ENCODE results near the gene FSTL5. TPM values are rescaled to one million over a fixed set of nuclear protein-coding genes. Genes with fewer than 3 reads are reported as not detected.
"Not testable (repeated sequence)": the region's sequence is repeated elsewhere in the genome, so short reads cannot be mapped to it uniquely, and the experiment has no call there.

Gene FSTL5
- total RNA-seq: not detected

DNA sequence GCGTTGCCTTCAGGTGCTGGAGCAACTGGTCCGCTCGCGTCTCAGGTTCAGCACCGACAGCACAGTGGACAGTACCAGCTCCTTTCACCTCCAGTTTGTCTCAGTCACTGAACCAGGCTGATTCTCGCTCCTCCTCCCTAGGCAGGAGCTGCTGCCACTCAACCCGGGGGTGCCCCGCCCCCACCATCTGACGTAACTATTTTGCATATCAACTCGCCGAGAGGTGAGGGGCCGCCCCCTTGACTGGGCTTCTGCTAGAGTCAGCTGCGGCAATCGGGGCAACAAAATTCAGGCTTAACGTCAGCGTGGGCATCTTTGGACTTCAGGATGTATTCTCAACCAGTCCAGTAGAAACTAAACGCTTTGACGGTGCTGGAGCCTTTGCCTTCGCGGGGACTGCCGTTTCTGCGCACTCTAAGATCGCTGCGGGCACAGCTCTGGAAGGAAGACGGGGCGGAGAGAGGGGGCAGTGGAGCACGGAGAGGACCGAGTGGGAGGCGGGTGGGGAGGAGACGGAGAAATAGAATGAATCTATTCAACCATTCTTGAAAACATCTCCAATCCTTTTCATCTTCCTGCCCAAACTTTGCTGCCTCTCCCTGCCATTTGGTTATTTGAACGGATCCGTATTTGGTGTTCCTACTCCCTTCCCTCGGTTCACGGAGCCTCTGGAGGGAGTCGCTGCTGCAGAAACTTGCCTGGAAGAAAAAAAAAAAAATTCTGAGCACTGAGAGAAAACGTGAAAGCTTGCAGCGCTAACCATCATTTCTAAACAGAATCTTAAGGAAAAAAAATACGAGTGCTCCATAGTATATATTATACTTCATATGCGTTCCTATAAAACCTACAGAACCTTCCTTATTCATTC lies at the start of gene FSTL5:
Gene FSTL5 (minus strand): TSS at position 109 of the 868 bp plus-strand sequence. CDS start 52,604 bp downstream, outside the sequence.
- ATAC-seq (peak; percentile 69), DNase-seq (peak; percentile 46)
- CTCF ChIA-PET: no interaction called here
- Mint-ChIP-seq H3K27ac (no peak within 1 kb of the TSS), H3K4me1 (ENCODE audit: low read depth) (no peaks in the 10 kb centered on the region), H3K4me3 (peak within 1 kb of the TSS; percentile 46), H3K36me3 (ENCODE audit: low read depth) (no peaks in the 10 kb centered on the region), H3K9me3 (ENCODE audit: insufficient read depth) (no peaks in the 10 kb centered on the region), H3K27me3 (ENCODE audit: low read depth) (no peaks in the 10 kb centered on the region)
- POLR2A ChIA-PET: no interaction called here

DNA sequence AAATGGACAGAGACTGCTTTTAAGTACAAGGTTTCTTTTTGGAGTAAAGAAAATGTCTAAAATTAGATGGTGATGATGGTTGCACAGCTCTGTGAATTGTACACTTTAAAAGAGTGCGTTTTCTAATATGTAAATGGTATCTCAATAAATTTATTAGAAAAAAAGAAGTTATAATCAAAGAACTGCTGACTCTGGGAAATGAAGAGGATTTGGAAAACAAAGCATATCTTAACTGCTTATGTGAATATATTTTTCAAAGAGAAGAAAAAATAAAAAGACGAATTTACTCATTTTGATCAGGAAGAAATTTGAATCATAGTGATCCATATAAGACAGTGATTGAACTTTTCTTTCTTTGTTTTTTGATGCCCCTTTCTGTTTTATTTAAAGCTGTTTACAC lies 45.9 kb upstream of the FSTL5 start:
- Mint-ChIP-seq H3K9me3 (ENCODE audit: insufficient read depth) (peaks cover 5% of the 10 kb centered on the region), H3K36me3 (ENCODE audit: low read depth) (no peaks in the 10 kb centered on the region), H3K4me1 (ENCODE audit: low read depth) (no peaks in the 10 kb centered on the region), H3K27me3 (ENCODE audit: low read depth) (no peaks in the 10 kb centered on the region), H3K4me3 (no peak overlapping the region), H3K27ac (no peak overlapping the region)
- ChIA-PET POLR2A (no interaction called here), CTCF (no interaction called here)
- DNase-seq (no peak), ATAC-seq (no peak)

DNA sequence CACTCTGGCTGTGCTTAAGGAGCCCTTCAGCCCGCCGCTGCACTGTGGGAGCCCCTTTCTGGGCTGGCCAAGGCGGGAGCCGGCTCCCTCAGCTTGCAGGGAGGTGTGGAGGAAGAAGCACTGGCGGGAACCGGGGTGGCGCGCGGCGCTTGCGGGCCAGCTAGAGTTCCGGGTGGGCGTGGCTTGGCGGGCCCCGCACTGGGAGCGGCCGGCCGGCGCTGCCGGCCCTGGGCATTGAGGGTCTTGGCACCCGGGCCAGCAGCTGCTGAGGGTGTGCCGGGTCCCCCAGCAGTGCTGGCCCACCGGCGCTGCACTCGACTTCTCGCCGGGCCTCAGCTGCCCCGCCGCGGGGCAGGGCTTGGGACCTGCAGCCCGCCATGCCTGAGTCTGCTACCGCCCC lies 39.7 kb upstream of the FSTL5 start:
- H3K9me3 Mint-ChIP-seq (ENCODE audit: insufficient read depth); H3K4me3 Mint-ChIP-seq; H3K27ac Mint-ChIP-seq; CTCF ChIA-PET; H3K4me1 Mint-ChIP-seq (ENCODE audit: low read depth); H3K36me3 Mint-ChIP-seq (ENCODE audit: low read depth); POLR2A ChIA-PET; H3K27me3 Mint-ChIP-seq (ENCODE audit: low read depth); DNase-seq; ATAC-seq: not testable (repeated sequence)

DNA sequence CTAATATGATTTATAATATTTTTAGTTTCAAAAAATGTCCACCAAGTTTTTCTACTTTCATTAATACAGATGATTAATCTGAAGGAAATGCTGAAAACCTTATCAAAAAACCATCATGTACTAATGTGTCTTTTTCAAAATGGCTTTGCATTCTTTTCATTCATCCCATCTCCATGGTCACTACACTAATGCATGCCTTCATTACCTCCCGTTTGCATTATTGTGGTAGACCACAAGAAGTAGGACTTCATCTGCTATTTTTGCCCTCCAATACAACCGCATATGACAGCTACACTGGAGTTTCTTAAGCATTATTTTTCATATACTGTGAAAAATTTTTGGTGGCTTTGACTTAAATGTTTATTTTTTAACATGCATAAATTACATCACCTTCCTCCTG lies 37.9 kb upstream of the FSTL5 start:
- no peaks in the 10 kb centered on the region for H3K27me3 Mint-ChIP-seq (ENCODE audit: low read depth)
- no peak overlapping the region for H3K4me3 Mint-ChIP-seq
- CTCF ChIA-PET: no interaction called here
- no peaks in the 10 kb centered on the region for H3K36me3 Mint-ChIP-seq (ENCODE audit: low read depth)
- H3K27ac Mint-ChIP-seq: no peak overlapping the region
- DNase-seq: no peak
- no peaks in the 10 kb centered on the region for H3K4me1 Mint-ChIP-seq (ENCODE audit: low read depth)
- ATAC-seq: no peak
- POLR2A ChIA-PET: no interaction called here
- H3K9me3 Mint-ChIP-seq (ENCODE audit: insufficient read depth): peaks cover 5% of the 10 kb centered on the region

DNA sequence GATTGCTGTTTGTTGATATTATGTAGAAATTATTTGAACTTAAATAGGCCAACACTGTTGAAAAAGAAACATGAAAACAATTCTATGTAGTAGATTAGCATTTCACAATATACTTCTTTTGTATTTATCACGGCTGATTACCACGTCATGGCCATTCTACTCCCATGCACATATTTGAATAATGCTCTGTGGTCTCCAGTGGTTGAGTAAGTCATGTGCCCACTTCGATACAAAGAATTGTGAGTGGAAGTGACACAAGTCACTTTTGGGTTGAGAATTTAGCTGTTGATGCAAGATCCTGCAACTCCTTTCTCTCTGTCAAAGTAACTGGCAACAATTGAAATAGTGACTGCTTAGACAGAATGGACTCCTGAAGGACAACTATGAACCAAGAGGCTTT lies 6.7 kb upstream of the FSTL5 start:
- CTCF ChIA-PET: no interaction called here
- no peaks in the 10 kb centered on the region for H3K36me3 Mint-ChIP-seq (ENCODE audit: low read depth)
- no peak overlapping the region for H3K27ac Mint-ChIP-seq
- POLR2A ChIA-PET: no interaction called here
- DNase-seq: no peak
- no peak overlapping the region for H3K4me3 Mint-ChIP-seq
- H3K27me3 Mint-ChIP-seq (ENCODE audit: low read depth): no peaks in the 10 kb centered on the region
- ATAC-seq: no peak
- H3K9me3 Mint-ChIP-seq (ENCODE audit: insufficient read depth): no peaks in the 10 kb centered on the region
- H3K4me1 Mint-ChIP-seq (ENCODE audit: low read depth): no peaks in the 10 kb centered on the region

DNA sequence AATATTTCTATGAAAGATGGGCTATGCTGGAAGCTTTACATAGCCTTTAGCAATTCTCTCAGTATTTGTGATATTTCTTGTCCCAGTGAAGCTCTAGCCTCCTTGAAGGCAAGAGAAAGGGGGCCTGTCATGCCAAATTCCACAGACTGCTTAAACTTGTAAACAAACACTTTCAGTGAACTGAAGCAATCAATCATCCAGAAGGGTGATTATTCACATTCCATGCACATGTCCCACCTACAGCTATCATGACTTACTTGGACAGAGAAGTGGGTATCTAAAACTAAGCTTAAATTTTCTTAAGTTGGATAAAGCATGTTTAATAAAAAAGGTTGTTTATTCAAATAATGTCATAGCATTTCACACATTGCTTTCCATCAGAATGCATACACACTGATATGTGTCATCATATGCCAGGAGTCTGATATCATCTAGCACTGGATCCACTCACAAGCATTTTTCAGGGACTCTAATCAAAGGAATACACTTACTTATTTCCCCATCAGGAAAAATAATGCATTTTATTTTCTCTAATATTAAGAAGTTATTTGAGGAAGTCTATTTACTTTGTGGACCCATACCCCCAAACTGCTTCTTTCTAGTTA lies 1.2 kb upstream of the FSTL5 start:
- H3K27ac Mint-ChIP-seq: no peak overlapping the region
- ATAC-seq: no peak
- H3K36me3 Mint-ChIP-seq (ENCODE audit: low read depth): no peaks in the 10 kb centered on the region
- no peak overlapping the region for H3K4me3 Mint-ChIP-seq
- no peak for DNase-seq
- H3K27me3 Mint-ChIP-seq (ENCODE audit: low read depth): no peaks in the 10 kb centered on the region
- POLR2A ChIA-PET: no interaction called here
- CTCF ChIA-PET: no interaction called here
- H3K9me3 Mint-ChIP-seq (ENCODE audit: insufficient read depth): no peaks in the 10 kb centered on the region
- H3K4me1 Mint-ChIP-seq (ENCODE audit: low read depth): no peaks in the 10 kb centered on the region

DNA sequence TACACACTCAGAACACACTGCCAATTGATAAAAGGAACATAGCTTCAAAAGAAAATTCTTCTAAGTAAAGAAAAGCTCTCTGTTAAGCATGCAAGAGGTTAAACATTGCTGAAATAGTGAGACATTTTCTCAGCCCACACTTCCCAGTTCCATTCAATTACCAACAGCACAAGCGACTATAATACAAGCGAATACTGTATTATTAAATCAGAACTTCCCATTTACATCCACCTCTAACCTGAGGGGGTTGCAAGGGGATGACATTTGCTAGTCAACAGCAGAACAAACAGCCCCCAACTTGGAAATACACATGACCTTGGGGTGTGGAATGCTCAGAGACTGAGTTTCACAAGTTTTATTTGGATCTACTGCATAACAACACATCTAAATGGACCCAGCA lies 1.1 kb downstream of the FSTL5 start:
- Mint-ChIP-seq H3K4me3 (no peak overlapping the region), H3K9me3 (ENCODE audit: insufficient read depth) (no peaks in the 10 kb centered on the region), H3K4me1 (ENCODE audit: low read depth) (no peaks in the 10 kb centered on the region), H3K27me3 (ENCODE audit: low read depth) (no peaks in the 10 kb centered on the region), H3K36me3 (ENCODE audit: low read depth) (no peaks in the 10 kb centered on the region), H3K27ac (no peak overlapping the region)
- ChIA-PET CTCF (no interaction called here), POLR2A (no interaction called here)
- no peak for DNase-seq
- no peak for ATAC-seq

DNA sequence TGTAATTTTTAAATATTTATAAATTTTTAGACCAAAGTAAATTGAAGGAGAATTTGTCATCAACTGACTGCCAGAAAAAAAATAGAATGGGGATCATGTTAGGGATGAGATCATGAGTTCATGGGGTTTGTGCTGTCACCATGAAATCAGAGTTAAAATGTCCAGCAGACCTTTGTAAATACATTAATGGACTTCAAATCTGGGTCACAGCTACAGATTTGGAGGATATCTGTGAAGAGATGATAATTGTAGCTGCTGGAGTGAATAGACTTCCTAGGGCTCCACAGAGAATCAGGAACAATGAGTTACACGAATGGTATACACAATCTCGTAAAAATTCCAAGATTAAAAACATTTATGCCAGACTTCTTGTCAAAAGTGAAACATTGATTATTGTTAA lies 6.6 kb downstream of the FSTL5 start:
- no peaks in the 10 kb centered on the region for H3K36me3 Mint-ChIP-seq (ENCODE audit: low read depth)
- no peaks in the 10 kb centered on the region for H3K4me1 Mint-ChIP-seq (ENCODE audit: low read depth)
- CTCF ChIA-PET: no interaction called here
- no peak overlapping the region for H3K4me3 Mint-ChIP-seq
- POLR2A ChIA-PET: no interaction called here
- ATAC-seq (no peak), DNase-seq (no peak)
- H3K27me3 Mint-ChIP-seq (ENCODE audit: low read depth): no peaks in the 10 kb centered on the region
- no peaks in the 10 kb centered on the region for H3K9me3 Mint-ChIP-seq (ENCODE audit: insufficient read depth)
- no peak overlapping the region for H3K27ac Mint-ChIP-seq

DNA sequence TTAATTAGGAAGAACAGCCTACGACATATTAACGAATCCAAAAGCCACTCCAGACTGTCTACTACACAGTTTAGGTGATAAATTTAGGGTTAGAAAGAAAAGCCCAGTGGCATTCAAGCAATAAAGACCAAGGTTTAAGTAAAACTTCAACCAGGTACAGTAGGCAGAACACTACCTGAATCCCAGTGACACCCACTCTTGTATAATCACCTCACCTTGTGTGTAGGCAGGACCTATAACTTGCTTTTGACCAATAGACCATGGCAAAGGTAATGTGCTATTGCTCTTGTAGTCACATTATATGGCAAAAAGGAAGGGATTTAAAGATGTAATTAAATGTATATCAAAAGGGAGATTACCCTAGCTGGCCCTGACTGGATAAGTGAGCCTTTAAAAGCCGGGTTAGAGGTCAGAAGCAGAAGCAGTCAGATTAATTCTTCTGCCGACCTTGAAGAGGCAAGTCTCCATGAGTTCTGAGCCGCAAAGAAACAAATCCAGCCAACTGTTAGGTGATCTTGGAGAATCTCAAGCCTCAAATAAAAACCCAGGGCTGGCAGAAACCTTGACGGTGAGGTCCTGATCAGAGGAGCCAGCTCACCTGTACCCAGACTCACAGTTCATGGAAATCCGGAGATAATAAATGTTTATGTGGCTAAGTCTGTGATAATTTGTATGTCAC lies 8.8 kb downstream of the FSTL5 start:
- Mint-ChIP-seq H3K4me3 (no peak overlapping the region), H3K27me3 (ENCODE audit: low read depth) (no peaks in the 10 kb centered on the region), H3K4me1 (ENCODE audit: low read depth) (no peaks in the 10 kb centered on the region), H3K9me3 (ENCODE audit: insufficient read depth) (no peaks in the 10 kb centered on the region), H3K27ac (no peak overlapping the region), H3K36me3 (ENCODE audit: low read depth) (no peaks in the 10 kb centered on the region)
- POLR2A ChIA-PET: no interaction called here
- CTCF ChIA-PET: no interaction called here
- ATAC-seq (no peak), DNase-seq (no peak)

DNA sequence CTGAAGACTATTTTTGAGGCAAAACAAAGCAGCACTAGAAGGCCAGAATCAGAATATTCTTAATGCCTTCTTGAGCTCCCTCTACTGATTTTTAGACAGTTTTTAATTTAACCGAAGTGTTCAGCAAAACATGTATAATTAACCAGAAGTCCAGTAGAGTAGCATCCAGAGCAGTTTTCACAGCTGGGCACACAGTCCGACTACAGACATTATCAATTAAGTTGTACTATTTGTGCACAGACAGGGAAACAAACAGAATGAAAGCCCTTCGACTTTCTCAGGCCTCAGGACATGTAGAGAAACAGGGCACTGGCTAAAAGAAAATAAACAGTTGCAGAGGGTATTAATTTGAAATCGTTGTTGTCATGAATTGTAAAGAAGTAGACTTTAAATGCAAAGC lies 11.9 kb downstream of the FSTL5 start:
- CTCF ChIA-PET: no interaction called here
- H3K27me3 Mint-ChIP-seq (ENCODE audit: low read depth): no peaks in the 10 kb centered on the region
- no peaks in the 10 kb centered on the region for H3K9me3 Mint-ChIP-seq (ENCODE audit: insufficient read depth)
- ATAC-seq: no peak
- H3K4me1 Mint-ChIP-seq (ENCODE audit: low read depth): no peaks in the 10 kb centered on the region
- POLR2A ChIA-PET: no interaction called here
- no peaks in the 10 kb centered on the region for H3K36me3 Mint-ChIP-seq (ENCODE audit: low read depth)
- H3K27ac Mint-ChIP-seq: no peak overlapping the region
- no peak for DNase-seq
- H3K4me3 Mint-ChIP-seq: no peak overlapping the region

DNA sequence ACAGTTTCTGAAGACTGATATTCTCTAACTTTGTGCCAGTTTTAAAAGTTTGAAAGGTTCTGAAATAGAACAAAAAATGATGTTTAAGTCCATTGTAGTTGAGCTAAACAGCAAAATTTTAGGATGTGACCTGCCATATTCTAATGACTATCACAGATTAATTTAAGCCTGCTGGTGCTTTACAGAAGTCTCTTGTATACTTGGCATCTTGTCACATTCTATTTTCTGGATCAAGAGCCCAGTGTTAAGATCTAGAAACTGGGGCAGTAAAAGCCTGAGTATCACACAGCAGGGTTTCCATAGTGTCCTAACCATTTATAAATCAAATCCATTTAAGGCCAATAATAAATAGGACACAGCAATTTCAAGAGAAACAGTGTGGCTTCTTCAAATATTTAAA lies 12.4 kb downstream of the FSTL5 start:
- Mint-ChIP-seq H3K27ac (no peak overlapping the region), H3K9me3 (ENCODE audit: insufficient read depth) (no peaks in the 10 kb centered on the region), H3K4me3 (no peak overlapping the region), H3K27me3 (ENCODE audit: low read depth) (no peaks in the 10 kb centered on the region), H3K4me1 (ENCODE audit: low read depth) (no peaks in the 10 kb centered on the region), H3K36me3 (ENCODE audit: low read depth) (no peaks in the 10 kb centered on the region)
- CTCF ChIA-PET: no interaction called here
- ATAC-seq: no peak
- POLR2A ChIA-PET: no interaction called here
- no peak for DNase-seq

DNA sequence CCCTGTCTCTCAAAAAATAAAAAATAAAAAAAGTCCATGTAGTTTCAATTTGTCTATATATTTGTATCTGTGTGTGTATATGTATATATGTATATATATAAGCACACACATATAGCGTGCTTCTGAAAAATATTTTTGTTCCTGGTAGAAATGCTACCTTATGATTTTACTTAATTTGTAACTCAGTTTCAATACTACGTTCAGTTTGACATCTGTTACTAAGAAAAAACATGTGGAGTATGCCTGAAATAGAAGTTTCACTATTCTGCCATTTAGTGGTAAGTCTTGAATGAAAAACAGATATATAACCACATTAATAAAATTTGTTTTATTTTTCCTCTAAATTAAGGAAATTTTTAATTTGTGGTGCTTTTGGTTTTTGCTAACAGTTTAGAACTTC lies 14.2 kb downstream of the FSTL5 start:
- Mint-ChIP-seq H3K9me3 (ENCODE audit: insufficient read depth) (no peaks in the 10 kb centered on the region), H3K27ac (no peak overlapping the region), H3K27me3 (ENCODE audit: low read depth) (no peaks in the 10 kb centered on the region), H3K4me1 (ENCODE audit: low read depth) (no peaks in the 10 kb centered on the region), H3K36me3 (ENCODE audit: low read depth) (no peaks in the 10 kb centered on the region), H3K4me3 (no peak overlapping the region)
- ATAC-seq (no peak), DNase-seq (no peak)
- POLR2A ChIA-PET: no interaction called here
- CTCF ChIA-PET: no interaction called here
